DOHH2 (cell line): ENCODE data around the gene MS4A15.

ENCODE experiments used
- CTCF ChIP-seq: fragments of 200-600 bp; sonication (generic); IDR thresholded peaks from one replicate; pipeline ENCODE4 v1.5.1; 2014; ENCODE audit warnings: antibody characterized with exemption, mild to moderate bottlenecking, low read depth, low read length; ENCODE audit not compliant: poor library complexity, severe bottlenecking
- EZH2phosphoT487 ChIP-seq: fragments of 200-600 bp; sonication (generic); IDR thresholded peaks from 2 replicates; pipeline ENCODE4 v1.6.1; 2017; ENCODE audit warnings: borderline replicate concordance, mild to moderate bottlenecking, antibody characterized with exemption, low read length, moderate library complexity, mixed read lengths

- TF ChIP-seq CTCF (no peak), EZH2phosphoT487 (no peak)
These were observed 5.8 kb upstream of the MS4A15 start for GRCh38 chr11:60750911-60751310.
